SK-N-SH (cell line): Measurements from ENCODE around the gene ECE1. TPM values are rescaled to one million over a fixed set of nuclear protein-coding genes. Genes with fewer than 3 reads are reported as not detected.

Experiments used
- CTCF ChIA-PET: fragments of 300-600, 350-600 bp; formaldehyde crosslinking; extraction: SDS; loops from one replicate; lab custom pipeline; 2021; lab: Yijun Ruan, JAX
- POLR2A ChIA-PET: fragments of 350-600 bp; sonication (Branson Sonifier 250); formaldehyde crosslinking; extraction: SDS; loops from one replicate; lab custom pipeline; 2020; ENCODE audit warnings: antibody characterized with exemption, inconsistent platforms; lab: Yijun Ruan, JAX
- DNase-seq: peaks from one replicate; pipeline ENCODE4 v3.0.0; 2012
- H2AFZ ChIP-seq: fragments of 200-600 bp; sonication (generic); 2 replicates; pipeline ENCODE4 v1.8.1; 2016; ENCODE audit warnings: antibody characterized with exemption, mild to moderate bottlenecking, low read depth
- H3F3A ChIP-seq: fragments of 200-600 bp; sonication (generic); replicated peaks from 2 replicates; pipeline ENCODE3; 2016; ENCODE audit warnings: antibody characterized with exemption, mild to moderate bottlenecking; ENCODE audit not compliant: insufficient read depth
- H3K27ac ChIP-seq, 2 experiments: fragments of 200-500 bp in 1 of 2; fragments of 200-600 bp in 1 of 2; sonication (Bioruptor generic) in 1 of 2; sonication (generic), shearing (Covaris generic) in 1 of 2; 2 replicates each; pipeline versions ENCODE4 v1.5.1 to v1.6.1; 2014 to 2016; ENCODE audit warnings: low read depth in 2 of 2, inconsistent platforms in 1 of 2, low read length in 1 of 2, mild to moderate bottlenecking in 1 of 2, mixed read lengths in 1 of 2
- H3K27me3 ChIP-seq: fragments of 200-600 bp; sonication (generic), shearing (Covaris generic); 2 replicates; pipeline ENCODE4 v1.6.1; 2016; ENCODE audit warnings: mixed run types; ENCODE audit not compliant: insufficient read depth
- H3K36me3 ChIP-seq, 2 experiments: fragments of 200-500 bp in 1 of 2; fragments of 200-600 bp in 1 of 2; sonication (Bioruptor generic) in 1 of 2; sonication (generic) in 1 of 2; replicated peaks in 1 of 2; 2 replicates each; pipeline versions ENCODE3 to v1.5.1; 2014 to 2016; ENCODE audit warnings: low read length in 1 of 2, mild to moderate bottlenecking in 1 of 2; ENCODE audit not compliant: insufficient read depth in 2 of 2, control insufficient read depth in 1 of 2
- H3K4me1 ChIP-seq, 2 experiments: fragments of 200-500 bp in 1 of 2; fragments of 200-600 bp in 1 of 2; sonication (Bioruptor generic) in 1 of 2; sonication (generic), shearing (Covaris generic) in 1 of 2; 2 replicates each; pipeline versions ENCODE4 v1.5.1 to v1.6.1; 2014 to 2016; ENCODE audit warnings: low read depth in 1 of 2, low read length in 1 of 2, mixed run types in 1 of 2; ENCODE audit not compliant: insufficient read depth in 2 of 2, control insufficient read depth in 1 of 2
- H3K4me2 ChIP-seq: fragments of 200-600 bp; sonication (generic), shearing (Covaris generic); 2 replicates; pipeline ENCODE4 v1.6.1; 2017; ENCODE audit warnings: mixed run types
- H3K4me3 ChIP-seq, 2 experiments: fragments of 200-500 bp in 1 of 2; fragments of 200-600 bp in 1 of 2; sonication (Bioruptor generic) in 1 of 2; sonication (generic), shearing (Covaris generic) in 1 of 2; 2 replicates each; pipeline versions ENCODE4 v1.5.1 to v1.8.1; 2014 to 2016; ENCODE audit warnings: low read depth in 2 of 2, inconsistent platforms in 1 of 2, low read length in 1 of 2, mild to moderate bottlenecking in 1 of 2, mixed read lengths in 1 of 2, moderate library complexity in 1 of 2
- H3K79me2 ChIP-seq: fragments of 200-600 bp; sonication (generic); 2 replicates; pipeline ENCODE4 v1.8.1; 2017; ENCODE audit warnings: mild to moderate bottlenecking; ENCODE audit not compliant: insufficient read depth
- H3K9ac ChIP-seq: fragments of 200-600 bp; sonication (generic); 2 replicates; pipeline ENCODE4 v1.6.1; 2017; ENCODE audit warnings: mixed run types
- H3K9me2 ChIP-seq: fragments of 200-600 bp; sonication (generic); 2 replicates; pipeline ENCODE4 v1.6.1; 2017; ENCODE audit warnings: mixed run types
- H3K9me3 ChIP-seq: fragments of 200-600 bp; sonication (generic); 2 replicates; pipeline ENCODE4 v1.6.1; 2017; ENCODE audit warnings: mixed run types, mild to moderate bottlenecking, moderate library complexity
- H4K20me1 ChIP-seq: fragments of 200-600 bp; sonication (generic); 2 replicates; pipeline ENCODE4 v1.6.1; 2017; ENCODE audit warnings: mild to moderate bottlenecking, mixed run types; ENCODE audit not compliant: insufficient read depth
- CHD2 ChIP-seq: fragments of 150-350 bp; IDR thresholded peaks from 2 replicates; pipeline ENCODE4 v1.6.1; 2018; ENCODE audit warnings: low read length; ENCODE audit not compliant: partially characterized antibody
- CTCF ChIP-seq: fragments of 200-600 bp; sonication (generic); IDR thresholded peaks from 2 replicates; pipeline ENCODE4 v1.6.1; 2017; ENCODE audit warnings: antibody characterized with exemption, mild to moderate bottlenecking, moderate library complexity
- EZH2phosphoT487 ChIP-seq: fragments of 200-600 bp; sonication (generic); IDR thresholded peaks from 2 replicates; pipeline ENCODE4 v1.6.1; 2017; ENCODE audit warnings: low read depth, mixed run types, mild to moderate bottlenecking, antibody characterized with exemption, moderate library complexity, borderline replicate concordance
- FOXM1 ChIP-seq: IDR thresholded peaks from 2 replicates; pipeline ENCODE4 v1.4.0; 2012; ENCODE audit warnings: low read depth, mild to moderate bottlenecking
- IRF3 ChIP-seq: fragments of 150-350 bp; IDR thresholded peaks from 2 replicates; pipeline ENCODE4 v1.6.1; 2016; ENCODE audit warnings: mild to moderate bottlenecking, low read depth, low read length
- RFX5 ChIP-seq: IDR thresholded peaks from 2 replicates; pipeline ENCODE4 v1.6.1; 2012; ENCODE audit warnings: mild to moderate bottlenecking, improper control_type of control experiment, low read length
- SMC3 ChIP-seq: IDR thresholded peaks from 2 replicates; pipeline ENCODE4 v1.6.1; 2012; ENCODE audit warnings: low read depth, low read length, improper control_type of control experiment
- TEAD4 ChIP-seq: IDR thresholded peaks from 2 replicates; pipeline ENCODE4 v1.4.0; 2012; ENCODE audit warnings: mild to moderate bottlenecking, borderline replicate concordance; ENCODE audit not compliant: insufficient read depth
- USF2 ChIP-seq: fragments of 150-350 bp; IDR thresholded peaks from 2 replicates; pipeline ENCODE4 v1.6.1; 2017; ENCODE audit warnings: antibody characterized with exemption, low read length, low read depth, borderline replicate concordance
- ZBTB33 ChIP-seq: IDR thresholded peaks from 2 replicates; pipeline ENCODE4 v1.4.0; 2012; ENCODE audit warnings: low read depth, borderline replicate concordance
- WGBS: methylation state at CpG from one replicate; pipeline ENCODE4 v1.1.6; 2017; ENCODE audit warnings: low lambda C conversion rate; 5-methylcytosine and 5-hydroxymethylcytosine counted together
- polyA plus RNA-seq, 3 experiments: library from polyadenylated mRNA; depleted of rRNA; stranded (reverse); fragments of >200 nt; gene quantifications; 2 replicates each; pipeline ENCODE4 v1.2.3, GENCODE V29; 2012

Gene ECE1
- polyA plus RNA-seq, 1 of the 3 experiments (the other 2 are of a cell fraction) = 96.6 TPM

- WGBS = 100% methylated on average over 1 of the region's 4 CpGs
- CTCF ChIA-PET = interaction anchor here (0.8 to 3.3 kb wide), 11 partner anchors 9 to 1090 kb away, joined by 3 to 17 read pairs (median 6); partner anchors contain the start of gene ECE1
- Histone ChIP-seq H3K4me1 (peaks cover 22 to 35% of the 10 kb centered on the region in 2 experiments), H2AFZ (no peak overlapping the region), H3K9me3 (no peaks in the 10 kb centered on the region), H3K79me2 (peaks cover 6% of the 10 kb centered on the region; the same call in 1 of the 2 replicates), H3K4me2 (no peak overlapping the region), H3K27me3 (no peaks in the 10 kb centered on the region), H3F3A (peaks cover 10% of the 10 kb centered on the region), H3K36me3 (no peaks in the 10 kb centered on the region), H3K9me2 (no peaks in the 10 kb centered on the region), H3K27ac (no peak overlapping the region), H3K4me3 (no peak overlapping the region), H4K20me1 (no peaks in the 10 kb centered on the region), H3K9ac (no peak overlapping the region)
- no peak for TF ChIP-seq CHD2
- DNase-seq = no peak
- POLR2A ChIA-PET = interaction anchor here (0.8 to 1.2 kb wide), 2 partner anchors 37 to 46 kb away, joined by 3 read pairs; no protein-coding TSS in a partner anchor
These were observed 9.6 kb upstream of the ECE1 start for GRCh38 chr1:21299780-21300395.

GRCh38 chr1:21298981-21299391 is 8.7 kb upstream of the ECE1 start:
- WGBS = 86% methylated on average over 3 of the region's 3 CpGs
- no peaks in the 10 kb centered on the region for H4K20me1 ChIP-seq
- no peak for DNase-seq
- H3K9me2 ChIP-seq = no peaks in the 10 kb centered on the region
- H3K27ac ChIP-seq = no peak overlapping the region
- H3K4me3 ChIP-seq = no peak overlapping the region
- H3K9me3 ChIP-seq = no peaks in the 10 kb centered on the region
- H2AFZ ChIP-seq = no peak overlapping the region
- POLR2A ChIA-PET = interaction anchor here (0.8 kb wide), 1 partner anchor 36 kb away, joined by 3 read pairs; no protein-coding TSS in a partner anchor
- H3K79me2 ChIP-seq = peaks cover 6% of the 10 kb centered on the region; the same call in 1 of the 2 replicates
- H3K4me2 ChIP-seq = no peak overlapping the region
- H3F3A ChIP-seq = peaks cover 4% of the 10 kb centered on the region
- TF ChIP-seq EZH2phosphoT487 = no peak
- TF ChIP-seq TEAD4 = no peak
- no peak for TF ChIP-seq USF2
- no peak for TF ChIP-seq CHD2
- TF ChIP-seq FOXM1 = no peak
- no peak for TF ChIP-seq CTCF
- TF ChIP-seq SMC3 = no peak
- no peak for TF ChIP-seq RFX5
- TF ChIP-seq IRF3 = no peak
- no peak for TF ChIP-seq ZBTB33
- CTCF ChIA-PET = interaction anchor here (0.8 to 3.3 kb wide), 9 partner anchors 8 to 72 kb away, joined by 3 to 17 read pairs (median 6); partner anchors contain the start of gene ECE1
- H3K27me3 ChIP-seq = no peaks in the 10 kb centered on the region
- H3K36me3 ChIP-seq = no peaks in the 10 kb centered on the region
- H3K9ac ChIP-seq = no peak overlapping the region
- H3K4me1 ChIP-seq = peaks cover 16 to 37% of the 10 kb centered on the region in 2 experiments
